IPS-18c (cell line): ENCODE data around the gene RERE.
"Not testable (repeated sequence)": the region's sequence is repeated elsewhere in the genome, so short reads cannot be mapped to it uniquely, and the experiment has no call there.

Experiments used
- H3K4me3 ChIP-seq: 2 replicates; pipeline ENCODE4 v1.7.0; 2013; ENCODE audit warnings: low read depth, mild to moderate bottlenecking, low read length, moderate library complexity; ENCODE audit not compliant: insufficient read depth
- H3K9me3 ChIP-seq: one replicate; pipeline ENCODE4 v1.6.1; 2013; ENCODE audit warnings: mild to moderate bottlenecking, low read length, moderate library complexity; ENCODE audit not compliant: control insufficient read depth, insufficient read depth

Gene RERE

GRCh38 chr1:8396083-8396785 is 421.2 kb downstream of the RERE start:
- Histone ChIP-seq H3K4me3 (no peak overlapping the region), H3K9me3 (no peaks in the 10 kb centered on the region)

- H3K9me3 ChIP-seq, result no peaks in the 10 kb centered on the region
- no peak overlapping the region for H3K4me3 ChIP-seq
Observed at GRCh38 chr1:8395433-8395866, 422.0 kb downstream of the RERE start.

- Histone ChIP-seq H3K9me3 (no peaks in the 10 kb centered on the region), H3K4me3 (no peak overlapping the region)
Observed at GRCh38 chr1:8394456-8395321, 422.8 kb downstream of the RERE start.

GRCh38 chr1:8392522-8392921 is 424.9 kb downstream of the RERE start:
- Histone ChIP-seq H3K9me3 (no peaks in the 10 kb centered on the region), H3K4me3 (no peak overlapping the region)

GRCh38 chr1:8390707-8391106 is 426.7 kb downstream of the RERE start:
- Histone ChIP-seq H3K9me3 (no peaks in the 10 kb centered on the region), H3K4me3 (no peak overlapping the region)

- H3K9me3 ChIP-seq, result no peaks in the 10 kb centered on the region
- no peak overlapping the region for H3K4me3 ChIP-seq
Observed at GRCh38 chr1:8389958-8390535, 427.4 kb downstream of the RERE start.

GRCh38 chr1:8388732-8389562 is 428.5 kb downstream of the RERE start:
- no peak overlapping the region for H3K4me3 ChIP-seq
- no peaks in the 10 kb centered on the region for H3K9me3 ChIP-seq

GRCh38 chr1:8386247-8386646 is 431.2 kb downstream of the RERE start:
- no peak overlapping the region for H3K4me3 ChIP-seq
- H3K9me3 ChIP-seq, result no peaks in the 10 kb centered on the region

- Histone ChIP-seq H3K4me3 (no peak overlapping the region), H3K9me3 (no peaks in the 10 kb centered on the region)
Observed at GRCh38 chr1:8384577-8384976, 432.9 kb downstream of the RERE start.

- Histone ChIP-seq H3K9me3 (peaks cover 2% of the 10 kb centered on the region), H3K4me3 (no peak overlapping the region)
Observed at GRCh38 chr1:8384088-8384487, 433.4 kb downstream of the RERE start.

GRCh38 chr1:8382608-8383505 is 434.6 kb downstream of the RERE start:
- no peak overlapping the region for H3K4me3 ChIP-seq
- peaks cover 2% of the 10 kb centered on the region for H3K9me3 ChIP-seq

- peaks cover 2% of the 10 kb centered on the region for H3K9me3 ChIP-seq
- H3K4me3 ChIP-seq, result no peak overlapping the region
Observed at GRCh38 chr1:8382051-8382505, 435.4 kb downstream of the RERE start.

GRCh38 chr1:8381618-8382017 is 435.8 kb downstream of the RERE start:
- H3K9me3 ChIP-seq, result peaks cover 2% of the 10 kb centered on the region
- no peak overlapping the region for H3K4me3 ChIP-seq

- H3K4me3 ChIP-seq, H3K9me3 ChIP-seq: not testable (repeated sequence)
Observed at GRCh38 chr1:8380310-8380709, 437.1 kb downstream of the RERE start.

GRCh38 chr1:8379513-8380186 is 437.8 kb downstream of the RERE start:
- peaks cover 2% of the 10 kb centered on the region for H3K9me3 ChIP-seq

GRCh38 chr1:8378981-8379470 is 438.4 kb downstream of the RERE start:
- H3K4me3 ChIP-seq, result no peak overlapping the region
- peaks cover 2% of the 10 kb centered on the region for H3K9me3 ChIP-seq

More at GRCh38 chr1:8379513-8380186, 437.8 kb downstream of the RERE start:
- H3K4me3 ChIP-seq, result no peak overlapping the region
